Measurements from ENCODE around the gene CEP41.

GRCh38 chr7:130444751-130445407 lies 4.1 kb upstream of the CEP41 start:
- no peak for TF ChIP-seq CTCF (IDR thresholded peaks at IDR 0.05; ENCODE audit: extremely low read depth in 1 of 2, insufficient read depth in 1 of 2, low read depth in 1 of 2, low read length in 2 of 2)
- no peak for TF ChIP-seq EZH2 (IDR thresholded peaks at IDR 0.05; ENCODE audit: borderline replicate concordance, low read depth, low read length, severe bottlenecking)

Data from endothelial cell of umbilical vein (primary cell).